Astrocyte of the spinal cord (primary cell): Measurements from ENCODE around the gene UBE3B.

Experiments used
- DNase-seq: peaks from one replicate; pipeline ENCODE4 v3.0.0; 2011; ENCODE audit warnings: low read depth, low spot score
- H3K4me3 ChIP-seq: 2 replicates; pipeline ENCODE4 v1.5.1; 2011; ENCODE audit warnings: low read depth, mild to moderate bottlenecking, low read length, moderate library complexity
- CTCF ChIP-seq: IDR thresholded peaks from 2 replicates; pipeline ENCODE4 v1.5.1; 2012; ENCODE audit warnings: low read depth, mild to moderate bottlenecking, low read length, inconsistent platforms
- in situ Hi-C: cut with HindIII; loops from 2 replicates; pipeline ENCODE4 v1.10.0; 2017; ENCODE audit warnings: low sequenced_read_pairs

The UBE3B gene

GRCh38 chr12:109443794-109444193 is 33.6 kb upstream of the UBE3B start:
- no peak for DNase-seq
- in situ Hi-C loops = no loop called here
- TF ChIP-seq CTCF = no peak
- H3K4me3 ChIP-seq = no peak overlapping the region

GRCh38 chr12:109444259-109444658 is 33.2 kb upstream of the UBE3B start:
- no peak overlapping the region for H3K4me3 ChIP-seq
- DNase-seq = no peak
- in situ Hi-C loops = no loop called here
- no peak for TF ChIP-seq CTCF

GRCh38 chr12:109445191-109445609 is 32.2 kb upstream of the UBE3B start:
- no peak overlapping the region for H3K4me3 ChIP-seq
- peak; percentile 82 for DNase-seq
- in situ Hi-C loops = no loop called here
- TF ChIP-seq CTCF = no peak

- in situ Hi-C loops = no loop called here
- no peak for DNase-seq
- no peak for TF ChIP-seq CTCF
- no peak overlapping the region for H3K4me3 ChIP-seq
These were observed 30.6 kb upstream of the UBE3B start for GRCh38 chr12:109446869-109447268.

- in situ Hi-C loops = no loop called here
- no peak for TF ChIP-seq CTCF
- no peak for DNase-seq
- no peak overlapping the region for H3K4me3 ChIP-seq
These were observed 30.0 kb upstream of the UBE3B start for GRCh38 chr12:109447482-109447881.

GRCh38 chr12:109448272-109448671 is 29.2 kb upstream of the UBE3B start:
- TF ChIP-seq CTCF = no peak
- in situ Hi-C loops = no loop called here
- H3K4me3 ChIP-seq = no peak overlapping the region
- DNase-seq = no peak
